Bronchial epithelial cell (primary cell): ENCODE measurements around the gene CNTNAP2. TPM values are rescaled to one million over a fixed set of nuclear protein-coding genes. Genes with fewer than 3 reads are reported as not detected.
"Not testable (repeated sequence)": the region's sequence is repeated elsewhere in the genome, so short reads cannot be mapped to it uniquely, and the experiment has no call there.

Experiments
- DNase-seq: peaks from one replicate; pipeline ENCODE4 v3.0.0-alpha.2; 2010; ENCODE audit warnings: low read depth
- FAIRE-seq: peaks from 2 replicates; lab custom pipeline; 2011; peaks lifted over from hg19 to GRCh38; lab: Jason Lieb, UNC
- H3K27me3 ChIP-seq: 2 replicates; pipeline ENCODE4 v1.5.1; 2011; ENCODE audit warnings: low read length; ENCODE audit not compliant: control insufficient read depth, insufficient read depth
- H3K36me3 ChIP-seq: 2 replicates; pipeline ENCODE4 v1.5.1; 2011; ENCODE audit warnings: low read length; ENCODE audit not compliant: control insufficient read depth, insufficient read depth
- H3K4me3 ChIP-seq: 2 replicates; pipeline ENCODE4 v1.5.1; 2011; ENCODE audit warnings: mild to moderate bottlenecking, low read depth, low read length, control low read depth
- total RNA-seq: library from RNA; depleted of rRNA; stranded (reverse); fragments of >200 nt; gene quantifications from 2 replicates; pipeline ENCODE4 v1.2.1, GENCODE V29; 2014
- TF ChIP-seq, protein P1 (sequence below): IDR thresholded peaks from 2 replicates; pipeline ENCODE4 v1.5.1; 2011; ENCODE audit warnings: mild to moderate bottlenecking, moderate library complexity, low read length, control low read depth, inconsistent platforms; ENCODE audit not compliant: insufficient read depth, severe bottlenecking

The CNTNAP2 gene
- total RNA-seq, 1 donor from 2014 or later: 0.26 TPM

- no peak for FAIRE-seq
- no peak for DNase-seq
These were observed 1476.9 kb downstream of the CNTNAP2 start for GRCh38 chr7:147593271-147594057.

DNA sequence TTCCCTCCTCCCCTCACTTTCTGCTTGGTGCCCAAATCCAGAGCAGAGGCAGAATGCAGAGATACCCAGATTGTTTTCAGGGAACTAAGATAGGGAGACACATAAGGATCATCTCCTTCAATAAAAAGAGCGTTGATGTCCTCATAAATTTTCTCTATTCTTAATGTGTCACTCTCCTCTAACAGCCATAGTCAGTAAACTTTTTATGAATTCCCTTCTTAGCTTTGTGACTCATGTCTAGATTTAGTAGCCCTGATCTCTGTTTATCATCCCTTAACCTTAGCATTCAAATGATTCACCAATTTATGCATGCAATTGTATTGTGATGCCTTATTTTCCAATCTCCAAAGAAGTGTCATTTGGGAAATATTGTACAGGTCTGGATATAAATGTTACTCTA is 1478.4 kb downstream of the CNTNAP2 start:
- DNase-seq (no peak), FAIRE-seq (no peak)
- TF ChIP-seq, protein P1, sequence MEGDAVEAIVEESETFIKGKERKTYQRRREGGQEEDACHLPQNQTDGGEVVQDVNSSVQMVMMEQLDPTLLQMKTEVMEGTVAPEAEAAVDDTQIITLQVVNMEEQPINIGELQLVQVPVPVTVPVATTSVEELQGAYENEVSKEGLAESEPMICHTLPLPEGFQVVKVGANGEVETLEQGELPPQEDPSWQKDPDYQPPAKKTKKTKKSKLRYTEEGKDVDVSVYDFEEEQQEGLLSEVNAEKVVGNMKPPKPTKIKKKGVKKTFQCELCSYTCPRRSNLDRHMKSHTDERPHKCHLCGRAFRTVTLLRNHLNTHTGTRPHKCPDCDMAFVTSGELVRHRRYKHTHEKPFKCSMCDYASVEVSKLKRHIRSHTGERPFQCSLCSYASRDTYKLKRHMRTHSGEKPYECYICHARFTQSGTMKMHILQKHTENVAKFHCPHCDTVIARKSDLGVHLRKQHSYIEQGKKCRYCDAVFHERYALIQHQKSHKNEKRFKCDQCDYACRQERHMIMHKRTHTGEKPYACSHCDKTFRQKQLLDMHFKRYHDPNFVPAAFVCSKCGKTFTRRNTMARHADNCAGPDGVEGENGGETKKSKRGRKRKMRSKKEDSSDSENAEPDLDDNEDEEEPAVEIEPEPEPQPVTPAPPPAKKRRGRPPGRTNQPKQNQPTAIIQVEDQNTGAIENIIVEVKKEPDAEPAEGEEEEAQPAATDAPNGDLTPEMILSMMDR: no peak
- H3K27me3 ChIP-seq: no peaks in the 10 kb centered on the region
- H3K36me3 ChIP-seq: no peaks in the 10 kb centered on the region
- H3K4me3 ChIP-seq: no peak overlapping the region

More at GRCh38 chr7:147593271-147594057, 1476.9 kb downstream of the CNTNAP2 start:
- Histone ChIP-seq H3K4me3 (no peak overlapping the region), H3K36me3 (no peaks in the 10 kb centered on the region), H3K27me3 (no peaks in the 10 kb centered on the region)
- TF ChIP-seq, protein P1: no peak

DNA sequence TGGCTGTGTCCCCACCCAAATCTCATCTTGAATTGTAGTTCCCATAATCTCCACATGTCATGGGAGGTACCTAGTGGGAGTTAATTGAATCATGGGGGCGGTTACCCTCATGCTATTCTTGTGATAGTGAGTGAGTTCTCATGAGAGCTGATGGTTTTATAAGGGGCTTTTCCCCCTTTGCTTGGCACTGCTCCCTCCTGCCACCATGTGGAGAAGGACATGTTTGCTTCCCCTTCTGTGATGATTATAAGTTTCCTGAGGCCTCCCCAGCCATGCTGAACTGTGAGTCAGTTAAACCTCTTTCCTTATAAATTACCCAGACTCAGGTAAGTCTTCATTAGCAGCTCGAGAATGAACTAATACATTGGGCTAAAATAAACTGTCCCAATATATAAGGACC is 1482.1 kb downstream of the CNTNAP2 start:
- not testable (repeated sequence) for H3K36me3 ChIP-seq, H3K4me3 ChIP-seq, DNase-seq, H3K27me3 ChIP-seq, FAIRE-seq

DNA sequence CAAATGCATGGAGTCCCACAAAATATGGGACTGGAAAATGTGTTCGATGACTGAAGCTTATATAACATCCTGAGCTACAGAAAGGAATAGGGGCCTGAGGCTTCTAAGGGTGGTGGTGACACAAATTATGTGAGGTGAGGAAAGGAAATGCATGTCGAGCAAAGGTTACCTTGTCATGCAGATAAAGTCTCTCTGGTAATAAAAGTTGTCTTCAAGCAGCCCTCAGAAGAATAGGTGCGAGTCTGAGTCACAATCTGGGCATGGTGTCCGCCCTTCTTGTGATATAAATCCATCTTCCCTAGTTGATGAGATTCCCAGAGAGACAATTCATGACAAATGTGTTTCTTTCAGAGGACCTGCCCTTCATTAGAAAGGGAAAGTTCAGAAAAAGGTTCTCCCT is 1488.7 kb downstream of the CNTNAP2 start:
- TF ChIP-seq, protein P1: no peak
- H3K4me3 ChIP-seq: no peak overlapping the region
- no peak for FAIRE-seq
- no peaks in the 10 kb centered on the region for H3K36me3 ChIP-seq
- no peaks in the 10 kb centered on the region for H3K27me3 ChIP-seq
- no peak for DNase-seq

- H3K36me3 ChIP-seq: no peaks in the 10 kb centered on the region
- FAIRE-seq (no peak), DNase-seq (no peak)
- H3K27me3 ChIP-seq: no peaks in the 10 kb centered on the region
- no peak overlapping the region for H3K4me3 ChIP-seq
- TF ChIP-seq, protein P1: no peak
These were observed 1490.7 kb downstream of the CNTNAP2 start for GRCh38 chr7:147607157-147607800.

DNA sequence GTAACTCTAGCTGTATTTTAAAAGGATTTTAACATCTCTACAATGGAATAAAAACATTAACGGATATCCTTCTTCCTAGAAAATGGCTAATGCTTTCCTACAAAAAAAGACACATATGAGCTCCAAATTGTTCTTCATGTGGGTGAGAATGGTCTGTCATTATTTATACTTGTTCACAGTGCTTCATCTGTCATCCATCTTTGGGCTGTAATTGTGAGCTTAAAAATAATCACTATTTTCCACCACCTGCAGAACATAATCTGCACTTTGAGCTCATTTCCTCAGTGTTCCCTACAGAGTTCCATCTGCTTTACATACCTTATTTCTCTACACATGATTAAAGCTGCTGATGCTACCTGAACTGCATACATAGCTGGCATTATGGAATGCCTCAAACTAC is 1494.8 kb downstream of the CNTNAP2 start:
- H3K27me3 ChIP-seq: no peaks in the 10 kb centered on the region
- FAIRE-seq (no peak), DNase-seq (no peak)
- H3K4me3 ChIP-seq: no peak overlapping the region
- H3K36me3 ChIP-seq: no peaks in the 10 kb centered on the region
- TF ChIP-seq, protein P1: no peak
